ENCODE measurements around the gene RAPGEF3.

RAPGEF3 gene

GRCh38 chr12:47686645-47687240 is 71.9 kb downstream of the RAPGEF3 start:
- H3K27ac ChIP-seq = no peak overlapping the region
- TF ChIP-seq, protein P1, sequence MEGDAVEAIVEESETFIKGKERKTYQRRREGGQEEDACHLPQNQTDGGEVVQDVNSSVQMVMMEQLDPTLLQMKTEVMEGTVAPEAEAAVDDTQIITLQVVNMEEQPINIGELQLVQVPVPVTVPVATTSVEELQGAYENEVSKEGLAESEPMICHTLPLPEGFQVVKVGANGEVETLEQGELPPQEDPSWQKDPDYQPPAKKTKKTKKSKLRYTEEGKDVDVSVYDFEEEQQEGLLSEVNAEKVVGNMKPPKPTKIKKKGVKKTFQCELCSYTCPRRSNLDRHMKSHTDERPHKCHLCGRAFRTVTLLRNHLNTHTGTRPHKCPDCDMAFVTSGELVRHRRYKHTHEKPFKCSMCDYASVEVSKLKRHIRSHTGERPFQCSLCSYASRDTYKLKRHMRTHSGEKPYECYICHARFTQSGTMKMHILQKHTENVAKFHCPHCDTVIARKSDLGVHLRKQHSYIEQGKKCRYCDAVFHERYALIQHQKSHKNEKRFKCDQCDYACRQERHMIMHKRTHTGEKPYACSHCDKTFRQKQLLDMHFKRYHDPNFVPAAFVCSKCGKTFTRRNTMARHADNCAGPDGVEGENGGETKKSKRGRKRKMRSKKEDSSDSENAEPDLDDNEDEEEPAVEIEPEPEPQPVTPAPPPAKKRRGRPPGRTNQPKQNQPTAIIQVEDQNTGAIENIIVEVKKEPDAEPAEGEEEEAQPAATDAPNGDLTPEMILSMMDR (conservative IDR thresholded peaks at IDR 0.05) = peak; percentile 90

All from VCaP (cell line).